HG03439 (cell line): Measurements from ENCODE around the gene BAIAP2L2.
"Not testable (repeated sequence)": the region's sequence is repeated elsewhere in the genome, so short reads cannot be mapped to it uniquely, and the experiment has no call there.

Experiments
- ATAC-seq: cut with Tn5 transposase; IDR thresholded peaks from one replicate; pipeline ENCODE4 v1.9.1; 2021; ENCODE audit warnings: mild to moderate bottlenecking, moderate library complexity; ENCODE audit not compliant: unreplicated experiment

Gene BAIAP2L2

DNA sequence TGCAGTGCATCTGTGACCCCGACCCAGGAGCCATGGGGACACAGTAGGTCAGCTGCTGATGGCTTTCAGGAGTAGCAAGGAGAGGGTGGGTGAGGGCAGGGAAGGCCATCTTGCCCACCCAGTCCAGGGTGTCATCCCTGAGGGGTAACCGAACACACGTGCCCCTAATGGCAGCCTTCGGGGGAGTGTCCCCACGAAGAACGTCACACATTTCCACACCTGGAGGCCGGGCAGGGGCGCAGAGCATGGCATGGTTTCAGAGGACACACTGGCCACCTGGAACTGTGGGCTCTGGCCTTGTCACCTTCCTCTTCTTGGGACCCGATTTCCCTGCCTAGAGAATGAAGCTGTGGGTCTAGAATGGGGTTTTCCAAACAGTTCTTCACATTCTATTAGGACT lies 19.4 kb upstream of the BAIAP2L2 start:
- no peak for ATAC-seq

DNA sequence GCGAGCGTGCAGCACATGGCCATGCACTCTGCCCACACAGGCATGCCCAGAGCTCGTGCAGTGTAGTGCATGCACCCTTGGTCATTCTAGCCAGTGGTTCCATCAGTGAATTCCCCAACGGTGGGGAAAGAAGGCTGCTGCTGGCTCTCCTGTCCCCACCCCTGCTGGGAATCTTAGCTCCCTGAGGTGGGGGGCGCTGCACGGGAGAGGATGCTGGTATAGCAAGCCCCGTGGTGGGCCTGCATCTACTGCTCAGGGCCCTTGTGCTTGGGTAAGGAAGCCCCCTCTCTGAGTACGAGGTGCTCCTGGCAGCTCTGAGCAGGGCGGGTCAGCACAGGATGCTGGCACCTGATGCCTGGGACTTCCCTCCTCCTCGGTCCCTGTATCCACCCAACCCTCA lies 18.5 kb upstream of the BAIAP2L2 start:
- no peak for ATAC-seq

DNA sequence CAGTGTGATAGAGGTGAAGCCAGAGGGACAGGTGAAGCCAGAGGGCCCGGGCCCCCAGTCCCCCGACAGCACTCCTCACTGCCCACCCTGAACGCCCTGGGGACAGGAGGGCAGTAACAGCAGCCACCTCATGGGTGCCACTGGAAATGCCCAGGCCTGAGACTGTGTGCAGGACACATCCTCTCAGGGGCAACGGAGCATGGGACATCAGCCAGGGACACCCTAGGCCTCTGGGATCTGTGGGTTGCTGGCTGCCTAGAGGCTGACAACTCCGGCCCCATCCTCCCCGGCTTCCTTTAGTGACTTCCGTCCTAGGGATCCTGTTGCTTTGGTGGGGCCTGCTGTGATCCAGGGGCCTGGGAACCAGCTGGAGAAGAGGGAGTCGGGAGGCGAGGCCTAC lies 17.4 kb upstream of the BAIAP2L2 start:
- ATAC-seq = no peak

DNA sequence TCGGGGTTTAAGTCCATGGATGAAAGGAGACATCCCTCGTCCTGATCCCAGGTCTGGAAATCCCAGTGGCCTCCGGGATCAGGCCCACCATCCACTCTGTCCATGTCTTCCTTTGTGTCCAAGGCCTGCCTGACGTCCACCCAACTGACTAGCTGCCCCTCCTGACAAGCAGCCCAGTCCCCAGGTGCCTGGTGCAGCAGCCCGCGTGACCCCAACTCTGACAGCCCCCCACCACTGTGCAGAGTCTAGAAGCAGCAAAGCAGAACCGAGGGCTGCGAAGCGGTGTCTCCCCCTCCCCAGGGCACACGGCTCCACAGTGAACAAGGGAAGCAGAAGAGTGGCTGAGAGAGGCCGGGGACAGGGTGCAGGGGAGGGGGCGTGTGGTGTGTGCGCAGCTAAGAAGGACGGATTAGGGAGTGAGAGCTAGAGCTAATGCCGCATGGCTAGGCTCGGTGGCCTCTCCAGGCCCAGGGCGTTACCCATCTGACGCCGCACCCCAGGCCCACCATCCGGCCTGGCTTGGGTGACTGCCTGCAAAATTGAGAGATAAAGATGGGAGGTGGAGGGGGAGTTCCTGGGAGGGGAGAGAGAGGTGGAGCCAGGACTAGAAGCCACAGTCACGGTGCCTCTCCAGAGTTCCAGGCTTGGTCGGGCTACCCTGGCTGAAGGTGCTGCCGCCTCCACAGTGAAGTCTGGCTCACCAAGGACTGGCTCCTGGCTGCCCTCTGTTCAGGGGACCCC lies 16.6 kb upstream of the BAIAP2L2 start:
- no peak for ATAC-seq

DNA sequence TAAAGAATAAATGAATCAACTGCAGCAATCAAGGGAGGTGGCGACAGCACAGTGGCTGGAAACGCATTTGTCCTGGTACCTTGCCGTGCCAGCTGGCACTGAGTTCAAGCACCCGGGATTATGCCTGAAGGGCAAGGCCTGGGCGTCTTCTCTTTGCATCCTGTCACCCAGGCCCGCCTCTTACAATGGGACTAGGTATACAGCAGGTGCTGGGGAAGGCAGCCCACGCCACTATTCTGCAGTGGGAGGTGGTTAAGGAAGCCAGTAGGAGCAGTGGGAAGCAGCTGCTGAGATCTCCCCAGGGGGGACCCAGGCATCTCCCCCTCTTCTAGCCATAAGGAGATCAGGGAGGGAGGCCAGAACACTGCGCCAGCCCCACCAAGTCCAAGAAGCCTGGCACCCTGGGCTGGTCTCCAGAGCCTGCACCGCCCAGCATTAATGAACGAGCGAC lies 15.3 kb upstream of the BAIAP2L2 start:
- no peak for ATAC-seq

DNA sequence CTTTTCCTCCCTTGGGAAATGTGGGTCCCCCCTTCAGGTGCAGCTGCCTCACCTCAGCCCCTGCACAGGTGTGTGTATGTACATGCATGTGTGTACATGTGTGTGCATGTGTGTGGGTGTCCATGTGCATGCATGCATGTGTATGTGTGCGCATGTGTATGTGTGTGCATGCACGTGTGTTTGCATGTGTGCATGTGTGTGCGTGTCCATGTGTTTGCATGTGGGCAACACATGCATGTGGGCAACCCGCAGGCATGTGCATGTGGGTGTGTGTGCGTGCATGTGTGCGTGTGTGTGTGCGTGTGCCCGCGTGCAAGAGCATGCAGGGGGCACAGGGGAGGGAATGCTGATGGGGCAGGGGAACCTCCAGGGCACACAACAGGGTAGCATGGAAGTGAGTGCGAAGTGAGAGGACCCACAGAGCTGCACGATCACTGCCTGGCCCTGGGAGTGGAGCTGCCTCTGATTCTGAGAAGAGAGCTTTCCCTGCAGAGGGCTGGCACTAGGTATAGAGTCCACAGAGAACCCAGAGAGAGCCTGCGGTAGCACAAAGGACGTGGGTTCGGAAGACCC lies 14.6 kb upstream of the BAIAP2L2 start:
- no peak for ATAC-seq

DNA sequence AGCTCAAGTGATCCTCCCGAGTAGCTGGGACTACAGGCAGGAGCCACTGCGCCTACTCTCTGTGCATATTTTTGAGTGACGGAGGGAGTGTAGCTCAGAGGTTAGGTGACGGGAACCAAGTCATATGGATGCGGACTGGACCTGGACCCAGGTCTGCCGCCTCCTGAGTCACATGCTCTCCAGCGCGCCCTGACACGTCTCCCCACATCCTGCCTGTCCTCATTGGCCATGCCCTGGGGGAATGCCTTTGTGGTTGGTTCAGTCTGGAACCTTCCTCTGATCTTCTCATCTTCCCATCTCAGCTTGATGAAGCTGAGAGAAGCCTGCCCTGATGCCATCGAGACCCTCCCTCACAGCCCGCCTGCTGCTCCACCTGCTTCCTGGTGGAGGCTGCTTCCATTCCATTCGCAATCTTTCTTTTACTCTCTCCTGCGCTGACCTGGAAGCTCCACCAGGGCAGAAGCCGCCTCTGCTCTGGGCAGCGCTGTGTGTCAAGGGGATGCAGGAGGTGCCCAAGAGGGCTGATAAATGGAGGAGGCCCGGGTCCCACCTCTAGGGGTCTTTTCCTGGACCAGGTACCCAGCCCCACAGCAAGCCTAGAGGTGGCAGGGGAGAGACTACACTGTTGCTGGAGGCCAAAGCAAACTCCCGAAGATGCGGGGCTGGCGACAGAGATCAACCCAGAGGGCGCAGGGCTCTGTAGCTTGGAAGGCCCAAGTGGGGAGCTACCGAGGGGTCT lies 13.9 kb upstream of the BAIAP2L2 start:
- no peak for ATAC-seq

DNA sequence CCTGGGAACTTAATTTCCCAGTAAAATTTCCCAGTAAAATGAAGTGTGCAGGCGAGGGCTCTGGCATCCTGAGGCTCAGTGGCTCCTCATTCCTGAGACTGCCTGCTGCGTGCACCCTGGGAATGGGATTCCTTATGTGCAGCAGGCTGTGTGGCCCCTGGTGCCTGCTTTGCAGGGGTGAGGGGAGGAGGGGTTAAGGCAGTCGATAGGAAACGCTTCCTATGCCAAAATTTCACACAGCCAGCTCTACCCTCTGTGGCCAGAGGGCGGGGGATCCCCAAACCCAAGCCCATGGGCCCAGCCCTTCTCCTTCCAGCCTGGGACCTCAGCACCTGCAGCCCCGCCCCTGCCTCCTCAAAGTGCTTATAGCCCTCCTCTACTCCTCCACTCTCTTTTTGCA lies 12.1 kb upstream of the BAIAP2L2 start:
- no peak for ATAC-seq

DNA sequence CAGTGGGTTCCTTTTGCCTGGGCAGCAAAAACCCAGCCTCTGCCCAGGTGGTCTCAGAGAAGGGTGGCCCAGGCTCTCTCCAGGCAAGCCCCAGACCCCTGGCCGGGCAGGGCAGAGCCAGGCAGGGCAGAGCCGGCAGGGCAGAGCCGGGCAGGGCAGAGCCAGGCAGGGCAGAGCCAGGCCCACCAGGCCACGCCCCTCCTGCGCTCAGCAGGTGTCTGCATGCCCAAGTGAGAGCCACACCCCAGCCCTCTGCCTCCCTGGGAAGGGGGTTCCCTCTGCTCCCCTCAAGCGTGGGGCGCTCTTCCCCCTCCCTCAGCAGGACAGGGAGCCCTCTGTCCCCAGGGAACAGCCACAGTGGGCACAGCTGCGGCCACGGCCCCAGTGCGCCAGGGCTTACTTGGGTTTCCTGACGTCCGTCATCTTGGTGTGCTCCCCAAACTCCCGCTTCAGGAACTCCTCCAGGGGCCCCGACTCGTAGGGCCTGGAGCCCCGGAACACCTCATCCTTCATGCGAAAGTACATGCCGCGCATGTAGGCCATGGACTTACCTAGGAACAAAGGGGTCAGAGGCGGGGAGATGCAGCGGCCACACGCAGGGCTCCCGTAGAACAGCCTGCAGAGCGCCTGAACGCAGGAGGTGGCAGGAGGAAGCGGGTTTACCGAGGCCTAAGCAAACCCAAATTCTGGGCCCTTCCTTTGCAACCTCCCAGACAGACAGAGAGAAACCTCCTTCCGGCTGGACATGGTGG lies 10.1 kb upstream of the BAIAP2L2 start:
- no peak for ATAC-seq

DNA sequence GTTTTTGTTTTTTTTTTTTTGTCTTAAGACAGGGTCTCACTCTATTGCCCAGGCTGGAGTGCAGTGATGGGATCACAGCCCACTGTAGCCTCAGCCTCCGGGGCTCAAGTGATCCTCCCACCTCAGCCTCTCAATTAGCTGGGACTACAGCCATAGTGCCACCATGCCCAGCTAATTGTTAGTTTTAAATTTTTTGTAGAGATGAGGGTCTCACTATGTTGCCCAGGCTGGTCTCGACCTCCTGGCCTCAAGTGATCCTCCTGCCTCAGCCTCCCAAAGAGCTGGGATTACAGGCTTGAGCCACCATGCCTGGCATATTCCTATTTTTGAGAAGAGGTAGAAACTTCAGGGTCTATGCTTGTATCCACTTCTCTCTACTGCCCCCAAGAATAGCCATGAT lies 8.3 kb upstream of the BAIAP2L2 start:
- ATAC-seq = not testable (repeated sequence)

DNA sequence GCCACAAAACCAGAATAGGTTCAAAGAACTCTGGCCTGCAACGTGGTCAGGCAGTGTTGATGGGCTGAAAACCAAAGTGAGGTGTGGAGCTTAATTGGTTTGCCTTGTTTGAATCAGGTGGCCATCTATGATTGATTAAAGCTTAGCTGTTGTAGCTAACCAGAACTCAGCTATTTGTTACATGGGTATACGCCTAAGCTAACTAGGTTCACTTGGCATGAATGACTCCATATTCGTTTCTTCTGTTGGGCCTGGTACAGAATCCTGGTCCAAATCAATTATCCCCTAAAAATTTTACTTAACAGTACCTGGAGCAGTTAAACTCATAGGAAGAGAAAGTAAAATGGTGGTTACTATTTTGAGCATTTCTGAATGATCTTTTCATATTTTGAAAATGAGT lies 7.7 kb upstream of the BAIAP2L2 start:
- ATAC-seq = no peak

DNA sequence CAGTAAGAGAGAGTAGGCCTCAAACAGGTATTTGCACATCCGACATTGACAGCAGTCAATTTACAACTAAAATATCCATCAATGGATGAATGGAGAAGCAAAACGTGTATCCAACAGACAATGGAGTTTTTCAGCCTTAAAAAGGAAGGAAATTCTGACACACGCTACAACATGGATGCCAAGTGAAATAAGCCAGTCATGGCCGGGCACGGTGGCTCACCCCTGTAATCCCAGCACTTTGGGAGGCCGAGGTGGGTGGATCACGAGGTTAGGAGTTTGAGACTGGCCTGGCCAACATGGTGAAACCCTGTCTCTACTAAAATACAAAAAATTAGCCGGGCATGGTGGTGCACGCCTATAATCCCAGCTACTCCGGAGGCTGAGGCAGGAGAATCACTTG lies 7.1 kb upstream of the BAIAP2L2 start:
- not testable (repeated sequence) for ATAC-seq

DNA sequence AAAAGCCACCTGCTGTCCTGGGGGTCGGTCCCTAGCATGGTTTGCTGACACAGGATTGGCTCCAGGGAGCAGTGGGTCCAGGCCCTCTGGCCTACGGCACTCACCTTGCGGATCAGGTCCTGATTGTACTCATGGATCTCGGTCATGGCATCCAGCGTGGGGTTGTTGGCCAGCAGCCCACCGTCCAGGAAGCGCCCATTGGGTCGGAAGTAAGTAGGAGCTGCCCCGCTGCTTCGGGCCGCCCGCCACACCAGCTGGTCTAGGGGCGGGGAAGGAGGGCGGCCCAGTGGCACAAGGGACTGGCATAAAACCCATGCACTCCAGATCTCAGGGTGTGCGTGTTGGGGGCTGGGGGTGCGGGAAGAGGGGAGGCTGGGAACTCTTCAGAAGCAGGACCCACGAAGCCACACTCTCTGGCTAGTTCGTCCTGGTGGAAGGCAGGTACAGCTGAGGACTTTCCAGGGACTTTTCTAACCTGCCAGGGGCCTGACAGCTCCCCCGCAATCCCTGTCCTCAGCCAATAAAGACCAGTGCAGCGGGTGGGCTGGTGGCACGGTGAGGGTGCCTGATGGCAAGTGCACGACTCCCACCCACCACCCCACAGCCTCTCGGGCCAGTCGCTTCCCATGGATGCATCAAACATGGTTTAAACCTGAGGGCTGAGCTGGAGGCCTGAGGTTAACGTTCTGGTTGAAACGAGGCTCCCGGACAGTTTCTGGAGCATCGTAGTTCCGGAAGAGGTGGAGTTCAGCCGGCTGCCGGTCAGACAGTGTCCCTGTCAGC lies 5.1 kb upstream of the BAIAP2L2 start:
- ATAC-seq = no peak

DNA sequence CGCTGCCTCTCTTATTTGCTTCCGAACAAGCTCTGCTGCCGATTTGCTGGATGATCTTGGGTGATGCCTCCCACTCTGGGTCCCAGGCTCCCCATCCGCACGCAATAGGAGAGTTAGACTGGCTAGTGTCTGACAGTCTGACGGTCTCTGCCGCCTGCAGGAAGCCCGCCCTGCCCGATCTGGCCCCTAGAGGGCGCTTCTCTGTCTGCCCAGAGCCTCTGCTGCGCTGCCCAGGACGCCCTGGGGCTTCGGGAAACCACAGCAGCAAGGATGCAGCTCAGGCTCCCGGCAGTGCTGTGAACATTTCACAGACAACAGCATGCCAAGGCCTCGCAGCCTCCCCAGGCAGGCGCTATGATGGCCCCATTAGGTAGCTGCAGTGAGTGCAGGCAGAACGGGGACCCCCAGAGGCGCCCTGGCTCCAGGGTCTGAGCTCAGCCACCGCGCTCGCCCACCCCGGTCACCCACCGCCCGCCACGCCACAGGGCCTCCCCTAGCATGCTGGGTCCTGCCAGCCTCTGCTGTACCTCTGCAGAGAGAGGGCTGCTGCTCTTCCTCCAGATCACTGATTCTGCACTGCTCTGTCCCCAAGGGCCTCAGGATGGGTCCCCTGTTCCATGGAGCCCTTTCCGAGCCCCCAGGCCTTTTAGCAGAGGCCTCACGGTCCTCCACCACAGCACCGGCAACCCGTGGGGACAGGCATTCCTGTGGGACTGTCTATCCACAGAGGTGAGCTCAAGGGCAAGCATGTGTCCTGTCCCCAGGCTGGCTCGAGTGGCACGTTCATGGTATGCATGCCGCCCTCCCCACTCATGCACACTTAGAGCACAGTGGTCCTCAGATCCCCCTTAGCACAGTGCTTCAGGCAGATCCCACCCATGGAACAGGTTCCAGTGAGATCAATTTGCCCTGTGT lies 4.3 kb upstream of the BAIAP2L2 start:
- ATAC-seq = no peak

DNA sequence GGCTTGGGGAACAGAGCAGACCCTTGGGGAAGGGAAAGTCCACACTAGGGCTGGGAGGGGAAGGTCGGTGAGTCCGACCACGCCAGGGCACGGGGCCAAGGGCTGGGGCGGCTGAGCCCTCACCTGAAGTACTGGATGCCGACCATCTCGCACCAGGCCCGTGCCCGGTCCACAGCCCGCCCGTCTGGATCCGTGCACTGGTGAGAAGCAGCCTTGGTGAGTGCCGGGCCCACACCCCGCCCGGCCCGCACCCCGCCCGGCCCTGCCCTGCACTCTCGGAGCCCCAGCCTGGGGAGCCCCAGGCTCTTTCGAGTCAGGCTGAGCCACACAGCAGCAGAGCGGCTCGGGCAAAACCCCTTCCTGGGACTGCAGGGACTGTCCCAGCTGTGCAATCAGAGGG lies 1.9 kb upstream of the BAIAP2L2 start:
- no peak for ATAC-seq

DNA sequence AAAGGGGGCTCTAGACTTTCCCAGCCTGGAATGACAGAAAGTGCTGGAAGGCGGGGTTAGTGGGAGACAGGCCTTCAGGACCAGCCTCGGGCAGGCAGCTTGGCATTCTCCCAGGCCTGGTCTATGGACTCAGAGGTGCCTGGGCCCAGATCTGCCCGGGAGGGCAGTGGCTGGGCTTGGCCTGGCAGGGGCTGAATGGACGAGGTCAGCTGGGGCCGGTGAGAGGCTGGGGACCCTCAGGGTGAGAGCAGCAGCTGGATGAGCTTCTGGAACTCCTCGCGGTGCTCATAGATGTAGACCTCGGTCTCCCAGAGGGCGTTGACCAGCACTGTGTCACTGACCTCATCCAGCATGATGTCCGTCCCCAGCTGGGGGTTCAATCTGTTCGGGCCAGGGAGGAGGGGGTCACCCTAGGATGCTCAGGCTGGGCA lies 1.5 kb upstream of the BAIAP2L2 start:
- ATAC-seq = no peak

DNA sequence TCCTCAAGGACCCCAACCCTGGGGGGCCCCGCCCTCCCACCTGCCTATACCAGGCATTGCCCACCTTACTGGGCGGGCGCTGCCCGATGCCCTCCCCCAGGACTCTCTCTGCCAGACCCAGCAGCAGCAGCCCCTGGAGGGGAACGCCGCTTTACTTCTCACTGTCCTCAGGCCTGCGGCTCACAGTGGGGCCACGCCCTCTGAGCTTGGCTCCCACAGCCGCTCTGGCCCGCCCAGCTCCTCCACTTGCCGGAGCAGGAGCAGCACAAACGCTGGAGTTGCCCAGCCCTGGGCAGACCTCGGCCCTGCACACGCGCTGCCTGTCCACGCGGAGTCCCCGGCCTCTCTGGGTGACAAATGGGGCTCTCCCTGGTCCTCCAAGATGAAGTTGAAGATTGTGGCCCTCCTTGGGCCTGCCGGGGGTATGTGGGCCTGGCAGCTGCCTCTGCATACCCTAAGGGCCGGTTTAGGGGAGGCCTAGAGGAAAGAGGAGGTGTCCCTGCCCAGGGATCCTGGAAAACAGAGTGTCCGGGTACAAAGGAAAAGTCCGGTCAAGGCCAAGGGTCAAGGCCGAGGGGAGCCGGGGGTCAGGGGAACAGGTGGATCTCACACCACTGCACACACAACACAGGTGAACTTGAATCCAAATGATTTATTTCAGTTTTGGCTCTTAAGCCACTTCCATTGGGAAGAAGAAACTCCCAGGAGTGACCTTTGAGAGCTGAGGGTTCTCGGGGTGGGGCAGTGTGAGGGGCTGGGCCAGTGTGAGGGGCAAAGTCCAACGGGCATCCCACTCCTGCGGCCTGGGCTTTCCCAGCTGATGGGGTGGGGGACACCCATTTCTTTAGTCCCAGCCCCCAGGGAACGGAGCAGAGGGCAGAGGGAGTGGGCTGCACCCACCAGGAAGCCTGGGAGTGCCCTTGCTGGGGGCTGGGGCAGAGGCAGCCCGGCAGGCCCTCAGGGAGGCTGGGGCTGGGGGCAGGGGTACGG lies 674 bp upstream of the BAIAP2L2 start:
- no peak for ATAC-seq

DNA sequence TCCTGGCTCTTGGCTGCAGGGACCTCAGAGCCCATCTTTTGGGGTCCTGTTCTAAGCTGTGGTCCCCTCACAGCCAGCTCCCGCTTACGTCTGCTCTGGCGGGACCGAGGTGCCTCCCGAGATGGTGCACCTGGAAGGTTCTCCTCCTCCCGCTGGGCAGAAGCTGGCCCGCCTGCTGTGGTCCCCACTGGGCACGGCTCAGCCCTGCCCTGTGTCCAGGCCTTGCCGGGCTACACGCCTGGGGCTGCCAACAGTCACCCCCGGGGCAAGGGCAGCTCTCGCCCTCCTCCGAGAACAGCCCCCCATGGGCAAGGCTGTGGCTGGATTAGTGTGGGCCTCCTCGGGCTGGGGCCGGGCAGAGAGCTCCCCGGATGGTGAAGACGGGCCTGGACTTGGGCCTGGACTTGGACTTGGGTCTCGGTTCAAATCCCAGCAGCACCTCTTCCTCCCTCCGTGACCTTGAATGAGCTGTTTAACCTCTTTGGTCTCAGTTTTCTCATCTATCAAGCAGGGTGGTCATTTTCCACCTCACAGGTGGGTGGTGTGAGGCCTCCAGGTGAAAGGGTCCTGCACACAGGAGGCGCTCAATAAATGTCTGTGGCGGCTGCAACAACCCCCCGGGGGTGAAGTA lies 998 bp downstream of the BAIAP2L2 start:
- ATAC-seq = no peak
